Hematopoietic multipotent progenitor cell (in vitro differentiated cells): ENCODE measurements around the gene ANAPC2. TPM values are rescaled to one million over a fixed set of nuclear protein-coding genes. Genes with fewer than 3 reads are reported as not detected.
A peak's percentile ranks its signal among the peaks of the same experiment; 100 is the strongest.

Experiments used
- DNase-seq, 3 donors: peaks; one replicate each; pipeline ENCODE4 v3.0.0-alpha.2; 2011 to 2015; ENCODE audit warnings: low read depth in 2 of 3, low spot score in 2 of 3
- total RNA-seq: library from RNA; depleted of rRNA; stranded (reverse); fragments of >200 nt; gene quantifications from one replicate; pipeline ENCODE4 v1.2.3, GENCODE V29; 2012

The ANAPC2 gene
- total RNA-seq, 1 donor, result 59.8 TPM

DNA sequence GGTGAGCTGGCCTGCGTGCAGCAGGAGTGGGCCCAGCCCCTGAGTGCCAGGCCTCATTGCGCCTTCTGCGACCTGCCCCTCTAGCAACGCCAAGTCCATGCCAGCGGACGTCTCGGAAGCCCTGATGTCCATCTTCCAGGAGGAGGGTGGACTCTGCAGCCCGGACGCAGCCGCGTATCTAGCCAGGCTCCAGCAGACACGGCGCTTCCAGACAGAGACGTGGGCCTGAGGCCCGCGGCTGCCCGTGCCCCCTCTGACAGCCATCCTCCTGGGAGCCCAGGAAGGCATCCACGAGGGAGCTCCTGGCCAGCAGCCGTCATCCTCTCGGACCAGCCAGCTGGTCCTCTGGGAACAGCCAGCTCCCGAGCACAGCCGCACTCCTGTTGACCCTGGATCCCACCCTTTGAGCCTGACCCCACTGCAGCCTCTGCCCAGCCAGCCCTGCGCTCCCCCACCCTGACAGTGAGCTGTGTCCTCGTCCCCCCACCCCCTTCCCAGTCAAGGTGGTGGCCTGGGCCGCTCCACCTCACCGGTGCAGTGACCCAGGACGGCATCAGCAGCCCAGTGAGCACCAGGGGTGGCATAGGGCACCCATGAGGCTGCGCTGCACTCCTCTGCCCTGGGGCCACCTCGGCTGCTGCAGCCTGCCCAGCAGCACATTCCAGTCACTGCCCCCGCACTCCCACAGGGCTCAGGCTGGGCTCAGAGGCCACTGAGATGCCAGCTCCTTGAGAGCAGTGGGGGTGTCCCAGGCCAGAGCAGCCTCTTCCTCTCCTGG, 28.0 kb upstream of the ANAPC2 start:
- no peak for DNase-seq

DNA sequence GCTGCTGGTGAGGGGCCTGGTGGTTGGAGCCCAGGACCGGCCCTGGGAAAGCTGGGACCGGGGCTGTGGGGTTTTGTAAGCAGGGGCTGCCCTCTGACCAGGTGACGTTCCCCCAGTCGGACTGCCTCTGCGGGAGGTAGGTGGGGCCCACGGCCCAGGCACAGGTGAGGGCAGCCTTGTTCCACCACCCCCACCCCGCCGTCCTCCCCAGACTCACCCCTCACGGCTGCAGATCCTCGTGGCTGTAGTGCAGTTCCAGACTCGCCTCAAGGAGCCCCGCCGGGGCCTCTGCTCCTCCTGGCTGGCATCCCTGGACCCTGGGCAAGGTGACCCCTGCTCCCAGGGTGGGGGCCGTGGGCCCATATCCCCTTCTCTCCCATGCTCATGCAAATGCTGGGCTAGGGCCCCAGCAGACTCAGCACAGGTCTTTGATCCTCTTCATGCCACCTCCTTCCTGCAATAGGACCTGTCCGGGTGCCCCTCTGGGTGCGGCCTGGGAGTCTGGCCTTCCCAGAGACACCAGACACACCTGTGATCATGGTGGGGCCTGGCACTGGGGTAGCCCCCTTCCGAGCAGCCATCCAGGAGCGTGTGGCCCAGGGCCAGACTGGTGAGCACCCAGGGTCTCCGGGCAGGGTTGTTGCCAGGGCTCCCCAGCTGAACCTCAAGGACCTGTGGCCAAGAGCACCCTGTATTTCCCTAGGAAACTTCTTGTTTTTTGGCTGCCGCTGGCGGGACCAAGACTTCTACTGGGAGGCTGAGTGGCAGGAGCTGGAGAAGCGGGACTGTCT, 27.0 kb upstream of the ANAPC2 start:
- no peak for DNase-seq

DNA sequence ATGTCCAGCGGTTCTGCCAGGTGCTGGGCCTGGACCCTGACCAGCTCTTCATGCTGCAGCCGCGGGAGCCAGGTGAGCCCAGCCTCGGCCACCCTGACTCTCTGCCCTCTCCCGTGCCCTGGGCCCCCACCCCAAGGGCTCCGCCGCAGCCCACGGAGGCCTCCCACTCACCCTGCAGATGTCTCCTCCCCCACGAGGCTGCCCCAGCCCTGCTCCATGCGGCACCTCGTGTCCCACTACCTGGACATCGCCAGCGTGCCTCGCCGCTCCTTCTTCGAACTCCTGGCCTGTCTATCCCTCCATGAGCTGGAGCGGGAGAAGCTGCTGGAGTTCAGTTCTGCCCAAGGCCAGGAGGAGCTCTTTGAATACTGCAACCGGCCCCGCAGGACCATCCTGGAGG, 26.3 kb upstream of the ANAPC2 start:
- DNase-seq, result no peak

DNA sequence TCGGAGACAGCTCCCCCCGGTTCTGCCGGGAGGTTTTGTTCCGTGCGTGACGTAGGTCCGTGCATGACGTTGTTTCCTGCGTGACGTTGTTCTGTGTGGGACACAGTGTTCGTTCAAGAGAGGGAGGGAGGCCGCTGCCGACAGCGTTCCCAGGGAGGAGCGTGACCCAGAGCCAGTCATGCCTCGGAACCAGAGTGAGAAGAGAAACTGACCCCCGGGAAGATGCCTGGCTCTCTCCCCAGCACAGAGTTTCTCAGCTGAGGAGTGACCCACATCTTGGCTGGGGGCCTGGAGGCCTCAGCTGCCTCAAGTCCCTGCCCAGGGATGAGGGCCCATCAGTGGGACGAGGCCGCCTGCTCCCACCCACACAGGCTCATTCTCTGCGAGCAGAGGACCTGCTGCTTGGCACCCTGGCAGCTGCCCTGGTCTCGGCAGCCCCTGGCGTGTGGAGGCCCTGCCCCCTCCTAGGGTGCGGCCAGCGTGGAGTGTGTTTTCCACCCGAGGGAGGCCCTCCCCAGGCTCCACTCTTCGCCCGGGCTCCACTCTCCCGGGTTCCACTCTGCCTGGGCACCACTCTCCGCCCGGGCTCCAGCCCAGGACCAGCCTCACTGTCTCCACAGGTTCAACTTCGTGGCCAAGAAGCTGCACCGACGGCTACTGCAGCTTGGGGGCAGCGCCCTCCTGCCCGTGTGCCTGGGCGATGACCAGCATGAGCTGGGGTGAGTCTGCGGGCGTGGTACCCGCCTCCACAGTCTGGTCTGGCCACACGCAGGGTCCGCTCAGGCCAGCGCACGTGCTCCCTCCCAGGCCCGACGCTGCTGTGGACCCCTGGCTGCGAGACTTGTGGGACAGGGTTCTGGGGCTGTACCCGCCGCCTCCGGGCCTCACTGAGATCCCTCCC, 25.1 kb upstream of the ANAPC2 start:
- DNase-seq, result no peak

DNA sequence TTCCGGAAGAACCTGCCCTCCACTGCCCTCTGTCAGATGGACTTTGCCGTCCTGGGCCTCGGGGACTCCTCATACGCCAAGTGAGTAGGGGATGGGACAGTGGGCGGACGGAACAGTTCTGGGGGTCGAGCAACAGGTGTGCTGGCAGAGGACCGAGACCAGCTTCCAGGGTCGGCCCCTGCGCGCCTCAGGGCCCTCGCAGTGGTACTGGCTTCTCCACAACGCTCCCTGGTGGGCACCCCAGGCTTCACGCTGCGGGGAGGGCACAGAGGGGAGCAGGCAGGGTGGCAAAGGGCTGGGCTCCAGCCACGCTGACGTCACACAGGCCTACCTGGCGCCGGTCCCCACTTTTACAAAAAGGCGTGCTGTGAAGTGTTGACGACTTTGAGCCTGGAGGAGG, 24.2 kb upstream of the ANAPC2 start:
- DNase-seq, result no peak

DNA sequence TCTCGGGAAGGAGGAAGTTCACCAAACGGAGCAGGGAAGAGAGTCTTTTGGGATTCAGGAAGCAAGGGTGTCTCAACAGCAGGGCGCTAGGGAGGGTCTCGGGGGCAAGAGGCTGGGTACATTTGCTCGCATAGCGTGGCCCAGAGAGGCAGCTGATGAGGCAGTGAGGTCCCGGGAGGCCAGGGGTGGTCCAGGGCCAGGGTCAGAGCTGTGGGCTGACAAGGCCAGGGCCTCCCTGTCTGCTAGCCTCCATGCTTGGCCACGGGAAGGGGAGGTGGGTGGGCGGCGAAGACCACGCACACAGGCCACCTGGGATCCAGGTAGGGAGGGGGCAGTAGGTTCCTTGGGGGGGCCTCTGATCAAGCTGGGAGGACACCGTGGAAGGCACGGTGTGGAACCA, 23.2 kb upstream of the ANAPC2 start:
- no peak for DNase-seq

DNA sequence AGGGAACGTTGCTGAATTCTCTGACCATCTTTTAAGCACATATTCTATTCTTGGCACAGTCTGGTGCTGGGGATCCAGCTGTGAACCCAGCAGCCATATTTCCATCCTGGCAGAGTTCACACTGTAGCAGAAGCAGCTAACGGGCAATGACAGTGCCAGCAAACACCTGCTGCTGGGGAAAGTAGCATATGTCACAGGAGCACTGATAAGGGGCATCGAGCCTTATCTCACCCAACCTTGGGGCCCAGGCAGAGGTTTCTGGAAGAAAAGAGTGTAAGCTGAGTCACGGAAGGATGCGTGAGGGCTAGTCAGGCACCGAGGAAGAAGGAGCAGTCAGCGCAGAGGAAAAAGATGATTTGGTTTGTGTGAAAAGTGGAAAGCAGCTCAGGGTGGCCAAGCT, 18.2 kb upstream of the ANAPC2 start:
- DNase-seq, result no peak

DNA sequence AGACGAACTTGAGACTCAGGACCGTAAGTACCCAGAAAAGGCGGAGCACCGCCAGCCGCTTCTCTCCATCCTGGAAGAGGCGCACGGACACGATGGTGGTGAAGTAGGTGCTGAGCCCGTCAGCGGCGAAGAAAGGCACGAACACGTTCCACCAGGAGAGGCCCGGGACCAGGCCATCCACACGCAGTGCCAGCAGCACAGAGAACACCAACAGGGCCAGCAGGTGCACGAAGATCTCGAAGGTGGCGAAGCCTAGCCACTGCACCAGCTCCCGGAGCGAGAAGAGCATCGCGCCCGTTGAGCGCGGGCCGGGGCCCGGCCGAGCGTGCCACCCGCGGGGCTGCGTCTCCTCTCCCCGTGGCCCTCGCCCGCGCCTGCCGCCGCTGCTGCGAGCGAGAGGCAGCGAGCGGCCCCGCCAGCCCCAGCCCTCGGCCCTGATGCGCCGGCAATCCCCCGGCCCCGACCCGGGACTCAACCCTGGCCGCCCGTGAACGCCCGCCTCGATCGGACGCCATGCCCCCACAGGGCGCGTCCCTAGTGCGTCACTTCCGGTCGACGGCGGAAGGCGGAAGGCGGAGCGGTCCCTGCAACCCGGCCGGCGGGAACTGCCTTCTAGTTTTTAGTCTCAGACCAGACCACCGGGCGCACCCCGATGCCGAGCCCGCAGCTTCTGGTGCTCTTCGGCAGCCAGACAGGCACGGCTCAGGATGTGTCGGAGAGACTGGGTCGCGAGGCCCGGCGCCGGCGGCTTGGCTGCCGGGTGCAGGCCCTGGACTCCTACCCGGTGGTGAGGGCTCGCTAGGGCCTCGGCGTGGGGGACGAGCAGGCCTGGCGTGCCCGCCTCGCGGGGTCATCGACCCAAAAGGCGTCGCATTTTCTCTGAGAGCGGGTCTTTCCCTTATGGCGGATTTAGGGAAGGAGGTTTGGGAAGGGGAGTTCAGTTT, 17.0 kb upstream of the ANAPC2 start, which contains the start of the genes NDOR1 and TMEM203:
Gene NDOR1, plus strand, starts transcription at position 575 of the 944 bp plus-strand sequence. Its CDS starts 78 bp downstream, at position 653.
Gene TMEM203, minus strand, starts transcription at position 523 of the 944 bp plus-strand sequence. Its CDS starts 234 bp downstream, at position 289.
- DNase-seq, result peak; percentile 86 to 92 (median 90)

DNA sequence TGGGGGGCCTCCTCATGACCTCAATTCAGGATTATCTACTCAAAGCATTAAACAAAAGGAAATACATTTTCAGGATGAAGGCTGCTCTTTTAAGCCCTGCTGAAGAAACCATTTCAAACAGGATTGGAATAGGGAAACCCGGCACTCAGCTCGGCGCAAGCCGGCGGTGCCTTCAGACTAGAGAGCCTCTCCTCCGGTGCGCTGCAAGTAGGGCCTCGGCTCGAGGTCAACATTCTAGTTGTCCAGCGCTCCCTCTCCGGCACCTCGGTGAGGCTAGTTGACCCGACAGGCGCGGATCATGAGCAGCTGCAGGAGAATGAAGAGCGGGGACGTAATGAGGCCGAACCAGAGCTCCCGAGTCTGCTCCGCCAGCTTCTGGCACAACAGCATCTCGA, 16.4 kb upstream of the ANAPC2 start:
- DNase-seq, result no peak

DNA sequence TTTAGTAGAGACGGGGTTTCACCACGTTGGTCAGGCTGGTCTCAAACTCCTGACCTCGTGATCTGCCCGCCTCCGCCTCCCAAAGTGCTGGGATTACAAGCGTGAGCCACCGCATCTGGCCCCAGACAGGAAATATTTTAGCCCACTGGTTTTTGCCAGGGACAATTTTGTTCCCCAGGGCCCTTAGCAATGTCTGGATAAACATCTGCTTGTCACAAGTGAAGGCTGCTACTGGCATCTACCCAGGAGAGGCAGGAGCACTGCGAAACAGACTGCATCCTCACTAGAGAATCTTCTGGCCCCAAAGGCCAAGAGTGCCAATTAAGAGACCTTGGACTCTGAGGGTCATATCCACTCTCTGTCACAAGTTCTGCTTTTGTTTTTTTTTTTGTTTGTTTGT, 14.6 kb upstream of the ANAPC2 start:
- no peak for DNase-seq

DNA sequence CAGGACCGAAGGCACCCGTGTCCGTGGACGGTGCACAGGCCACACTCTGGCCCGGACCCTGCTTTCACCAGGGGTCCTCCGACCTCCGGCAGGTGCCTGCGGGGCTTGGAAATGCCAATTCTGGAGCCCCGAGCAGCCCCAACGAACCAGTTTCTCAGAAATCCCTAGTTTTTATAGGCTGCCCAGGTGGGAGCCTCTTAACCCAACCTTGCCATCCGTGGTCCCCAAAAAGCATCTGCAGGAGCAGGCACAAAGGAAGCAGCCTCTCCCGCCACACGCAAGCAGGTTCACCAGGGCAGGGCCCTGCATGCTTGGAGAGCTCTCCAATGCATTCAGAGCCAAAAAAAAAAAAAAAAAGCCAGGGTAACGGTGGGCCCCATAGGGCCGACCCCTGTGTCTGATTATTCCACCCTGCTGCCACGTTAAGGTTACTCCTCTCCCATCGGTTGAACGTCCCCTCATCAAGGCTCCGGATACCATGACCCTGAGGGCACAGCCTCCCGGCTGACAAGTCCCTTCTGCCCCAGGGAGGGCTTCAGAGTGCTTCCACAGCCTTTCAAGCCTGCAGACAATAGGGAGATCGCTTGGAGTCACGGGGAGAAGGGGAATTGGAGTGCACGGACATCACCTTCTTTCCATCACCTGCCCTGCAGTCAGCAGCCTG, 13.0 kb upstream of the ANAPC2 start:
- DNase-seq, result no peak

DNA sequence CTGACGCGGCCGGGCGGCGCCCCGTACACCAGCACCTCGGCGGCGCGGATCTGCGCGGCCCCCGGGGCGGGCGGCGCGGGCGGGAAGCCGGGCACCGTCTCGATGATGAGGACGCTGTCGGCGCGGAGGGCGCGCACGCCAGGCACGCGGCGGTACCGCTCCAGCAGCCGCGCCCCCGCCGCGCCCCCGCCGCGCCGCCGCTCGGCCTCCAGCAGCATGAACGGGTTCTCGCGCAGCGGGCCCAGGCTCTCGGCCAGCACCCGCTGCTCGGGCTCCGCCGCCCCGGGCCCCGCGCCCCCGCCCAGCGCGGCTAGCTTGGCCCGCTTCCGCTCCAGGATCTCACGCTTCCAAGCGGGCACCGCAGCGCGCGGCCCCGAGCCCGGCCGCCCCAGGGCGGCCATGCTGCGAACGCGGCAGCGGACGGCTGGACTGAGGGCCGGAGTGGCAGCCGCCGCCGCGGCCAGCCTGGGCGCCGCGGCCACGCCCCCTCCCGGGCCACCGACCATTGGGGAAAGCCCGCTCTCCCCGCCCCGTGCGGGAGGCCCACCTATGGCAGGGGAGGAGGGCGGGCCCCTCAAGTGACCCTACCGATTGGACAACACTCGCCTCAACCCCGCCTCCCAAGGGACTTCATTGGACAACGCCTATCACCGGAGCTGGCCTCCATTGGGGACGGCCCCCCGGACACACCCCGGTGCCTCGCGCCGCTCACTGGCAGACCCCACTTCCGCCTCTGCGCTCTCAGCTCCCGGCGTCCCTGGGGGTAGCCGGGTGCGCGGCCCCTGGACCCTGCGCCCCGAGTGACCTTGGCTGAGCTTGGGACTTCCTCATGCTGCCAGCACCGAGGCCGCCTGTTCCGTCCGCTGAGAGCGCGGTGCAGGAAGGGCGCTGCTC, 12.2 kb upstream of the ANAPC2 start, which contains the start of gene TPRN:
Gene TPRN, minus strand, starts transcription at position 431 of the 894 bp plus-strand sequence. Its CDS starts 30 bp downstream, at position 401.
- DNase-seq, result peak; percentile 86 to 99 (median 98)

DNA sequence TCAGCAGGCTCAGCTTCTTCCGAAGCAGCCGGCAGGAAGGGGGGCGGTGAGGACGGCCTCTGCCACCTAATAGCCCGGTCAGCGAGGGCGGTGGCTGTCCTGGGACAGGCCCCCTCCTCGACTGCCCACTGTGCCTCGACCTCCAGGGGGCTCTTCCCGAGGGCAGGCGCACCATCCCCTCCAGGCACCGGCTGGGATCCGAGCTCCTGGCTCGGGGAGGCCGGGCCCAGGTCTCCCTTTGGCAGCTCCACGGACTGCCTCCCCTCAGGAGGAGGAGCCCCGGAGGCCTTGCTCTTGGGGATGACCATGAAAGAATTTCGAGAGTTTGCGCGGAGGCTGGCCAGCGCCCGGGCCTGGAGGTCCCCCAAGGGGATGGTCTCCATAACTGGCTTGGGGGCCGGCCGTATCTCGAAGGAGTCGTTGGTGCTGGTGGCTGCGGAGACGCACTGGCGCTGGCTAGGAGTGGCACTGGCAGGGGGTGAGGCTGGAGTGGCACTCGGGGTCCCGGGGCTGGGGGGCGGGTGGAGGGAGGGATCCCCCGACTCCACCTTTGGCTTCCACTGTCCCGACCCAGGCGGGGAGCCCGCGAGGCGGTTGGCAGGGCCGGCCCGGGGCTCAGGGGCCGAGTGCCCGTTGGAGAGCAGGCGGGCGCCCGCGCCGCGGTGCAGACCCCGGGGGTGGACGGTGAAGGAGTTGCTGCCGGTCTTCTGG, 11.2 kb upstream of the ANAPC2 start:
- DNase-seq, result no peak

DNA sequence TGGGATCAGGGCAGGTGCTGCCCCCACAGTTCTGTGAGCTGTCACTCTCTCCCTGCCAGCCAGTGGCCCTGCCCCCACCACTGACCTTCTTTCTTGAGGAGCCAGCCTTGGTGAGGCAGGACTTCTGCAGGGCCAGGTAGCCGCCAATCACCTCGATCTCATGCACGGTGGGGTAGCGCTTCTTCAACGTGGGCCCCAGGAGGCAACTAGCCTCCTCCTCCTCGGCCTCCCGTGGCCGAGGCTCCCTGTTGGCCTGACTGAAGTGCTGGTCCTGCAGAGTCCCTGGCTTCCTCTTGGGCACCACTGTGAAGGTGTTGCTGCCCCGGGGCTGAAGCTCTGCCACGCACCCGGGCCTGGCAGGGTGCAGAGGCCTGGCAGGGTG, 10.5 kb upstream of the ANAPC2 start:
- no peak for DNase-seq

DNA sequence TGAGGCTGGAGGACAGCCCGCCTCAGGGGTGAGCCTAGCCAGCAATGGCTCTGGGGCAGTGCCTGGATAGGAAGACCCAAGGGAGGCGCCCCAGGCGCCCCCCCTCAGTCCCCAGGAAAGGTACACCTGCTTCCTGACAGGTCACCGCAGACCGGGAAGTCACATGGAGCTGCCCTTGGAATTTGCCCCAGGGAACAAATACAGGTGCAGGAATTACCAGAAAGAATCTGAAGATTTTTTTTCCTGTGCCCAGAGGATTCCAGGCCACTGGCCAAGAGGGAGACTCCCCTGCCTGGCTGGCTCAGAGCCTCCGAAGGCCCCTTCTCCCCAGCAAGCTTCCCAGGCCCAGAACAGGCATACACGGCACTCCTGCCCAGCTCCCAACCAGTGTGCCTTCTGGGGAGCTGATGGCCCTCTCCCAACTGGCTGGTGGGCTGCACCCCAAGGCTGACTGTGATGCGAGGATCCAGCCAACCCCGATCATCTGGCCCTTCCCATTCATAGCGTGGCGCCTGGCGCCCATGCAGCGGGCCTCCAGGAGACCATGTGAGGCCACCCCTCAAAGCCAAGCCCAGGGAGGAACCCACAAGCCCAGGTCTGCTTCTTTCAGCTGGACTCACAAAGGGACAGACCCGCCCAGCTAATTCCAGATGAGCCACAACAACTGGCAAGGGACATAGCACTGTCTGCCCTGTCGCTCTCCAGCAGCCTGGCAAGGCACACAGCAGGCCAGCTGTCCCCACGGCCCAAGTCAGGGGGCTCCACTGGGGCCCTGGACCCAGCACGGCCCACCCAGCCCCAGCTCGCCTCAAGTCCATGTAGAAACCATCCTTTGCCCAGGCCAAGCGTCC, 9.9 kb upstream of the ANAPC2 start:
- DNase-seq, result no peak

DNA sequence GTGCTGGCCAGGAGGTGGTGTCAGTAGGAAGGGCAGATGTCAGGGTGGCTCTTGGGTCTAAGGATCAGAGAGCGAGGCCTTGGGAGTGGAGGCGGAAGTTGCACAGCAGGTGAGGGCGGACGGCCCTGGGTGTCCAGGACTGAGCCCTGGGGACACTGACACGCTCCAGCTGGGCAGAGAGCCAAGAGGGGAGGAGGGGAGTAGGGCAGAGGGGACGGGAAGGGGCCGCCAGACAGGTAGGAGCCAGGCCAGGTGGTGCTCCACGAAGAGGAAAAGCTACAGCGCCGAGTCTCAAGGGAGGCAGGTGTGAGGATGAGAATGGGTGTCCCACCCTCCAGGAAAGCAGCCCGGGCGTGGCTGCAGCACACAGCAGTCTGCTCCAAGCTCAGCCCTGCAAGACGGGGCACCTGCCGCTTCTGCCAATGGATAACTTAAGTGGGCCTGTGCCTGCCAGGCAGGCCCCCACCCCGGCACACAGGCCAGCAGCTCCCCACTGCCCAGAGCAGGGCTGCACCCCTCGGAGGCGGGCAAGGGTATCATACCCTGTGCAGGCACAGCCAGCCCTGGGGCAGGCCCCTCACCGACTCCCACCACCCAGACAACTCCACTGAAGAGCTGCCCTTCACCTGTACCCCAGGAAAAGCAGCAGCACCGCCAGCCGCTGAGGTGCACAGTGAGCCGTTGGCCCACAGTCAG, 7.3 kb upstream of the ANAPC2 start:
- no peak for DNase-seq
